Suprapubic skin (tissue), 3 donors: ENCODE measurements around the gene AIG1.

Experiments
- CTCF ChIP-seq, 2 donors: fragments of 200-600 bp in 1 of 2; fragments of 450-650 bp in 1 of 2; sonication (generic) in 1 of 2; IDR thresholded peaks; one replicate each; pipeline ENCODE4 v1.5.1; 2016 to 2019; ENCODE audit warnings: antibody characterized with exemption in 2 of 2, mild to moderate bottlenecking in 1 of 2, moderate library complexity in 1 of 2
- POLR2AphosphoS5 ChIP-seq, 3 donors: sonication (generic); formaldehyde crosslinking; IDR thresholded peaks; one replicate each; pipeline ENCODE4 v1.6.1; 2017; ENCODE audit warnings: antibody characterized with exemption in 3 of 3

- no peak for TF ChIP-seq CTCF (IDR thresholded peaks at IDR 0.05)
- no peak for TF ChIP-seq POLR2AphosphoS5 (IDR thresholded peaks at IDR 0.05)
These were observed 228.2 kb downstream of the AIG1 start for GRCh38 chr6:143288923-143289322.
